Esophagus muscularis mucosa (tissue), 3 donors: ENCODE data around the gene LRRC37A3.

Experiments
- CTCF ChIP-seq, 3 experiments: fragments of 200-600 bp in 2 of 3; fragments of 450-650 bp in 1 of 3; sonication (generic) in 2 of 3; IDR thresholded peaks; one replicate each; pipeline ENCODE4 v1.5.1; 2017 to 2019; ENCODE audit warnings: antibody characterized with exemption in 3 of 3, mild to moderate bottlenecking in 2 of 3, moderate library complexity in 1 of 3
- POLR2A ChIP-seq: fragments of 450-650 bp; IDR thresholded peaks from one replicate; pipeline ENCODE4 v1.6.1; 2017; ENCODE audit warnings: antibody characterized with exemption, moderate library complexity, mild to moderate bottlenecking, low read depth
- POLR2AphosphoS5 ChIP-seq, 2 donors: sonication (generic); formaldehyde crosslinking; IDR thresholded peaks; one replicate each; pipeline ENCODE4 v1.6.1; 2017; ENCODE audit warnings: antibody characterized with exemption in 2 of 2

- TF ChIP-seq POLR2A (no peak), CTCF (IDR thresholded peaks at IDR 0.05) (no peak), POLR2AphosphoS5 (IDR thresholded peaks at IDR 0.05) (no peak)
Measured at GRCh38 chr17:64950871-64951270, 31.6 kb upstream of the LRRC37A3 start.
